ENCODE results near the gene NRN1L.
"Not testable (repeated sequence)": the region's sequence is repeated elsewhere in the genome, so short reads cannot be mapped to it uniquely, and the experiment has no call there.

The NRN1L gene

GRCh38 chr16:67884684-67885083 is at the start of gene NRN1L:
Gene NRN1L (plus strand): TSS chr16:67884885. CDS start chr16:67884904, 19 bp downstream.
- DNase-seq: no peak

- not testable (repeated sequence) for DNase-seq
Measured at GRCh38 chr16:67837190-67837589, 47.5 kb upstream of the NRN1L start.

GRCh38 chr16:67837811-67838210 is 46.9 kb upstream of the NRN1L start:
- no peak for DNase-seq

GRCh38 chr16:67841198-67841815 is 43.4 kb upstream of the NRN1L start:
- DNase-seq: no peak

GRCh38 chr16:67841816-67842508 is 42.7 kb upstream of the NRN1L start, which contains the start of gene THAP11:
Gene THAP11 (plus strand): TSS chr16:67842320. CDS start chr16:67842555, 235 bp downstream.
- peak; percentile 78 for DNase-seq

- peak; percentile 20 for DNase-seq
Measured at GRCh38 chr16:67842509-67843342, 42.0 kb upstream of the NRN1L start.

GRCh38 chr16:67843343-67843765 is 41.3 kb upstream of the NRN1L start:
- peak; percentile 17 for DNase-seq

- DNase-seq: no peak
Measured at GRCh38 chr16:67844497-67844896, 40.2 kb upstream of the NRN1L start.

- no peak for DNase-seq
Measured at GRCh38 chr16:67845291-67846062, 39.2 kb upstream of the NRN1L start.

GRCh38 chr16:67846063-67846319 is 38.7 kb upstream of the NRN1L start:
- no peak for DNase-seq

- DNase-seq: peak; percentile 75
Measured at GRCh38 chr16:67846320-67847063, 38.2 kb upstream of the NRN1L start, which contains the start of gene NUTF2. Gene NUTF2 (plus strand): TSS chr16:67846933. CDS start chr16:67865131, 18,198 bp downstream.

- DNase-seq: no peak
Measured at GRCh38 chr16:67847064-67847861, 37.4 kb upstream of the NRN1L start, which contains the start of gene CENPT. Gene CENPT (minus strand): TSS chr16:67847693. CDS start chr16:67833859, 13,834 bp downstream.

- DNase-seq: no peak
Measured at GRCh38 chr16:67848118-67848517, 36.6 kb upstream of the NRN1L start.

GRCh38 chr16:67853670-67854069 is 31.0 kb upstream of the NRN1L start:
- no peak for DNase-seq

GRCh38 chr16:67855789-67856188 is 28.9 kb upstream of the NRN1L start:
- no peak for DNase-seq

- no peak for DNase-seq
Measured at GRCh38 chr16:67856927-67857546, 27.6 kb upstream of the NRN1L start.

- peak; percentile 13 for DNase-seq
Measured at GRCh38 chr16:67857547-67858233, 27.0 kb upstream of the NRN1L start.

GRCh38 chr16:67858500-67858899 is 26.2 kb upstream of the NRN1L start:
- DNase-seq: no peak

- DNase-seq: no peak
Measured at GRCh38 chr16:67860589-67861398, 23.9 kb upstream of the NRN1L start.

Data from DMS79 treated with DMSO at 0.1 percent for 48 hours (cell line).